SH-SY5Y (cell line): ENCODE data around the gene TRIM33.

Experiments
- GATA2 ChIP-seq: IDR thresholded peaks from 2 replicates; pipeline ENCODE4 v1.6.1; 2011; ENCODE audit warnings: mild to moderate bottlenecking, low read depth, low read length
- GATA3 ChIP-seq: IDR thresholded peaks from 2 replicates; pipeline ENCODE4 v1.6.1; 2011; ENCODE audit warnings: low read depth, mild to moderate bottlenecking, low read length, moderate library complexity

DNA sequence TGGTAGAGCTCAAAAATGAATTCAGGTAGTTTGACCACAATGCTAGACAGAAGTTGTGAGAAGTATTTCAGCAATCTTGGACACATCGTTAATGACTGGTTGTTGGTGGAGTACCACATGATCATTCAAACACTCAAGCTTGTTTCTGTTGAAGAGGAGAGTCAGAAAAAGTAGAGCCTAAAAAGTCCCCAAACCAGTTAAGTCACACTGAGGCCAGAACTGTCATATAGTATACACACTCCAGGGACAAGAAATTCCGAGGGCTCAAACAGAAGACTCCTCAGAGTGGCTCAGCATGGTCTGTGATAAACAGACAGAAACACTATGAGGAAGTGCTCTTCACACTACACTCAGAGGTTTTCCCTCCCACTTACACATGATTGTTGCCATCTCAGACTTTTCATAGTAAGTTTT, 5.8 kb downstream of the TRIM33 start:
- TF ChIP-seq GATA2 (no peak), GATA3 (no peak)
